GM23338 (cell line): Measurements from ENCODE around the gene NEFH. TPM values are rescaled to one million over a fixed set of nuclear protein-coding genes. Genes with fewer than 3 reads are reported as not detected.

ENCODE experiments used
- ATAC-seq: fragments of 200-7000 bp; cut with Tn5 transposase; 3 replicates; pipeline ENCODE4 v1.9.1; 2020
- DNase-seq: peaks from one replicate; pipeline ENCODE4 v3.0.0-alpha.2; 2015; ENCODE audit warnings: low spot score
- H2AFZ ChIP-seq: fragments of 200-600 bp; sonication (generic); 2 replicates; pipeline ENCODE4 v1.8.0; 2016; ENCODE audit warnings: antibody characterized with exemption, mild to moderate bottlenecking, moderate library complexity
- H3F3A ChIP-seq: fragments of 200-600 bp; sonication (generic); replicated peaks from 2 replicates; pipeline ENCODE4 v1.8.0; 2017; ENCODE audit warnings: antibody characterized with exemption, mixed run types, low read depth
- H3K27ac ChIP-seq: fragments of 200-600 bp; sonication (generic); 2 replicates; pipeline ENCODE4 v1.6.1; 2016; ENCODE audit warnings: low read depth
- H3K27me3 ChIP-seq: fragments of 200-600 bp; sonication (generic); 2 replicates; pipeline ENCODE4 v1.8.0; 2016; ENCODE audit warnings: mild to moderate bottlenecking, mixed run types, moderate library complexity; ENCODE audit not compliant: insufficient read depth
- H3K36me3 ChIP-seq: fragments of 200-600 bp; sonication (generic); 2 replicates; pipeline ENCODE4 v1.8.0; 2016; ENCODE audit warnings: mild to moderate bottlenecking; ENCODE audit not compliant: insufficient read depth
- H3K4me1 ChIP-seq: fragments of 200-600 bp; sonication (generic); 2 replicates; pipeline ENCODE4 v1.8.0; 2016; ENCODE audit warnings: mild to moderate bottlenecking, moderate library complexity; ENCODE audit not compliant: insufficient read depth
- H3K4me2 ChIP-seq: fragments of 200-600 bp; sonication (generic); 2 replicates; pipeline ENCODE4 v1.7.1; 2017; ENCODE audit warnings: mixed run types
- H3K4me3 ChIP-seq: fragments of 200-600 bp; sonication (generic); 2 replicates; pipeline ENCODE4 v1.6.1; 2016; ENCODE audit warnings: mixed run types
- H3K79me2 ChIP-seq: fragments of 200-600 bp; sonication (generic); replicated peaks from 2 replicates; pipeline ENCODE4 v1.8.0; 2017; ENCODE audit warnings: mild to moderate bottlenecking; ENCODE audit not compliant: insufficient read depth
- H3K9me2 ChIP-seq: fragments of 200-600 bp; sonication (generic); 2 replicates; pipeline ENCODE4 v1.8.0; 2017; ENCODE audit not compliant: insufficient read depth
- H4K20me1 ChIP-seq: fragments of 200-600 bp; sonication (generic); replicated peaks from 2 replicates; pipeline ENCODE4 v1.8.0; 2017; ENCODE audit warnings: mild to moderate bottlenecking; ENCODE audit not compliant: insufficient read depth
- H3K27ac Mint-ChIP-seq: 2 replicates; pipeline ENCODE4 v1.8.0; 2020; ENCODE audit warnings: inconsistent platforms, mild to moderate bottlenecking, moderate library complexity, mixed read lengths
- H3K27me3 Mint-ChIP-seq: 3 replicates; pipeline ENCODE4 v1.8.0; 2022; ENCODE audit warnings: low read depth, mild to moderate bottlenecking, moderate library complexity, mixed read lengths, inconsistent platforms; ENCODE audit not compliant: insufficient read depth, poor library complexity
- H3K36me3 Mint-ChIP-seq: 3 replicates; pipeline ENCODE4 v1.8.0; 2021; ENCODE audit warnings: low read depth, mild to moderate bottlenecking, inconsistent platforms, moderate library complexity, mixed read lengths
- H3K4me1 Mint-ChIP-seq: 3 replicates; pipeline ENCODE4 v1.8.0; 2020; ENCODE audit warnings: mild to moderate bottlenecking, inconsistent platforms, mixed read lengths
- H3K4me3 Mint-ChIP-seq: 3 replicates; pipeline ENCODE4 v1.8.0; 2021; ENCODE audit warnings: moderate library complexity, mild to moderate bottlenecking, inconsistent platforms, mixed read lengths
- H3K9me3 Mint-ChIP-seq: 3 replicates; pipeline ENCODE4 v1.8.0; 2020; ENCODE audit warnings: moderate library complexity, mild to moderate bottlenecking, inconsistent platforms, mixed read lengths
- CREB1 ChIP-seq: fragments of 250-450 bp; sonication (Bioruptor Pico); IDR thresholded peaks from 2 replicates; pipeline ENCODE4 v1.5.0; 2020; ENCODE audit warnings: low read depth, mild to moderate bottlenecking, moderate library complexity
- EZH2phosphoT487 ChIP-seq: fragments of 200-600 bp; sonication (generic); IDR thresholded peaks from one replicate; pipeline ENCODE4 v1.8.1; 2018; ENCODE audit warnings: antibody characterized with exemption; ENCODE audit not compliant: unreplicated experiment
- NANOG ChIP-seq: IDR thresholded peaks from 2 replicates; pipeline ENCODE4 v1.6.1; 2016; ENCODE audit warnings: antibody characterized with exemption, borderline replicate concordance
- ZNF114 ChIP-seq: fragments of 250-450 bp; sonication (Bioruptor Pico); IDR thresholded peaks from 2 replicates; pipeline ENCODE4 v1.5.0; 2020; ENCODE audit warnings: mild to moderate bottlenecking, moderate library complexity
- polyA plus RNA-seq: library from polyadenylated mRNA; unstranded; fragments of >200 nt; fragmentation: Nextera tagmentation; extraction: Ambion mirVana; gene quantifications from 2 replicates; pipeline ENCODE4 v1.2.1, GENCODE V29; 2016
- total RNA-seq: library from RNA; depleted of rRNA; stranded (reverse); fragments of >200 nt; shearing (Covaris generic); gene quantifications from 2 replicates; pipeline ENCODE4 v1.2.3, GENCODE V29; 2014
- TF ChIP-seq, protein P1 (sequence below): IDR thresholded peaks from 2 replicates; pipeline ENCODE4 v1.6.1; 2016; ENCODE audit warnings: antibody characterized with exemption
- TF ChIP-seq, protein P2 (sequence below), 2 experiments: fragments of 200-600 bp in 1 of 2; sonication (generic) in 1 of 2; conservative IDR thresholded peaks; 2 replicates each; pipeline versions ENCODE4 v1.5.1 to v1.6.1; 2016 to 2017; ENCODE audit warnings: antibody characterized with exemption in 2 of 2, low read depth in 2 of 2, mild to moderate bottlenecking in 2 of 2, moderate library complexity in 1 of 2
- TF ChIP-seq, protein P3 (sequence below): fragments of 250-450 bp; sonication (Bioruptor Pico); IDR thresholded peaks from 2 replicates; pipeline ENCODE4 v1.5.0; 2020; ENCODE audit warnings: mild to moderate bottlenecking, moderate library complexity
- TF ChIP-seq, protein P4 (sequence below): IDR thresholded peaks from one replicate; pipeline ENCODE4 v1.6.1; 2018; ENCODE audit warnings: antibody characterized with exemption; ENCODE audit not compliant: unreplicated experiment

The NEFH gene
- total and polyA plus RNA-seq, 2 experiments from 2014 or later: 2.4 to 6.3 TPM

DNA sequence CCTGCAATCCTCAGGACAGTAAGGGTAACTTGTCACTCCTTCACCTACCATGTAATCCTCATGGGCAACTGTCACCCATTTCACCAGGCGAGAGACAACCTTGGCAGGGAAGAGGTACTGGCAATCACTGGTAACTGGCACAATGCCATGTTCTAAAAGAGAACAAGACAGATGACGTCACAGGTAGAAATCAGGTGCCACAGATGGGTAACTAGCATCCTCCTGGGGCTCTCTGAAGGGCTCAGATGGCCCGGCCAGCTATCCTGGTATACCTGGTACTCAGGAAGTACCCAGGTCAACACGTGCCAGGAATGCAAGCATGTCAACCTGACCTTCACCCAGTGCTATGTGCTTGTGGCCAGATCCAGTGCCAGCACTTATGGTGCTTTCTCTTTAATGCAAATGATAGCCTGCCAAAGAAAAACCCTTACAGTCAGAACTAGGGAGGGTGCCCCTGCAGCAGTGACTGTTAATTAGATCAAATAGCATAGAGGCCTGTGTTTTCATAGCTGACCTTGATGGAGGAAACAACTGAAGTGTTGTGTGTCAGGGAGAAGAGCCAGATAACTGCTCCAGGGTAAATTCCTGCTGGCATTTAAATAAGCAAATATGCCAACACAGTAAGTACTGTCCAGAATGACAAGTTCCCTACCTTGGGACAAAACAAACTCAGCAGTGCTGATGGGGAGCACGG lies 37.3 kb downstream of the NEFH start:
- Mint-ChIP-seq H3K9me3 (no peaks in the 10 kb centered on the region), H3K4me1 (no peaks in the 10 kb centered on the region), H3K36me3 (peaks cover 67% of the 10 kb centered on the region), H3K27me3 (no peaks in the 10 kb centered on the region), H3K4me3 (no peak overlapping the region), H3K27ac (no peak overlapping the region)
- H3K4me2 ChIP-seq: no peak overlapping the region
- H3K36me3 ChIP-seq: peaks cover 57% of the 10 kb centered on the region
- TF ChIP-seq, protein P1, sequence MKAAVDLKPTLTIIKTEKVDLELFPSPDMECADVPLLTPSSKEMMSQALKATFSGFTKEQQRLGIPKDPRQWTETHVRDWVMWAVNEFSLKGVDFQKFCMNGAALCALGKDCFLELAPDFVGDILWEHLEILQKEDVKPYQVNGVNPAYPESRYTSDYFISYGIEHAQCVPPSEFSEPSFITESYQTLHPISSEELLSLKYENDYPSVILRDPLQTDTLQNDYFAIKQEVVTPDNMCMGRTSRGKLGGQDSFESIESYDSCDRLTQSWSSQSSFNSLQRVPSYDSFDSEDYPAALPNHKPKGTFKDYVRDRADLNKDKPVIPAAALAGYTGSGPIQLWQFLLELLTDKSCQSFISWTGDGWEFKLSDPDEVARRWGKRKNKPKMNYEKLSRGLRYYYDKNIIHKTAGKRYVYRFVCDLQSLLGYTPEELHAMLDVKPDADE: no peak
- no peak for TF ChIP-seq NANOG
- no peak for TF ChIP-seq CREB1 (CRISPR knock-in tag)
- TF ChIP-seq, protein P2, sequence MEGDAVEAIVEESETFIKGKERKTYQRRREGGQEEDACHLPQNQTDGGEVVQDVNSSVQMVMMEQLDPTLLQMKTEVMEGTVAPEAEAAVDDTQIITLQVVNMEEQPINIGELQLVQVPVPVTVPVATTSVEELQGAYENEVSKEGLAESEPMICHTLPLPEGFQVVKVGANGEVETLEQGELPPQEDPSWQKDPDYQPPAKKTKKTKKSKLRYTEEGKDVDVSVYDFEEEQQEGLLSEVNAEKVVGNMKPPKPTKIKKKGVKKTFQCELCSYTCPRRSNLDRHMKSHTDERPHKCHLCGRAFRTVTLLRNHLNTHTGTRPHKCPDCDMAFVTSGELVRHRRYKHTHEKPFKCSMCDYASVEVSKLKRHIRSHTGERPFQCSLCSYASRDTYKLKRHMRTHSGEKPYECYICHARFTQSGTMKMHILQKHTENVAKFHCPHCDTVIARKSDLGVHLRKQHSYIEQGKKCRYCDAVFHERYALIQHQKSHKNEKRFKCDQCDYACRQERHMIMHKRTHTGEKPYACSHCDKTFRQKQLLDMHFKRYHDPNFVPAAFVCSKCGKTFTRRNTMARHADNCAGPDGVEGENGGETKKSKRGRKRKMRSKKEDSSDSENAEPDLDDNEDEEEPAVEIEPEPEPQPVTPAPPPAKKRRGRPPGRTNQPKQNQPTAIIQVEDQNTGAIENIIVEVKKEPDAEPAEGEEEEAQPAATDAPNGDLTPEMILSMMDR (conservative IDR thresholded peaks at IDR 0.05; ENCODE audit: low read depth in 2 of 2): no peak
- H3K4me1 ChIP-seq: no peaks in the 10 kb centered on the region
- peaks cover 1% of the 10 kb centered on the region; the same call in 1 of the 2 replicates for H4K20me1 ChIP-seq
- H3K4me3 ChIP-seq: no peak overlapping the region
- no peak overlapping the region for H3K27ac ChIP-seq
- DNase-seq (no peak), ATAC-seq (no peak)
- H3K79me2 ChIP-seq: no peaks in the 10 kb centered on the region
- no peak overlapping the region for H2AFZ ChIP-seq
- H3K27me3 ChIP-seq: no peaks in the 10 kb centered on the region
- H3F3A ChIP-seq: no peaks in the 10 kb centered on the region
- H3K9me2 ChIP-seq: no peaks in the 10 kb centered on the region

DNA sequence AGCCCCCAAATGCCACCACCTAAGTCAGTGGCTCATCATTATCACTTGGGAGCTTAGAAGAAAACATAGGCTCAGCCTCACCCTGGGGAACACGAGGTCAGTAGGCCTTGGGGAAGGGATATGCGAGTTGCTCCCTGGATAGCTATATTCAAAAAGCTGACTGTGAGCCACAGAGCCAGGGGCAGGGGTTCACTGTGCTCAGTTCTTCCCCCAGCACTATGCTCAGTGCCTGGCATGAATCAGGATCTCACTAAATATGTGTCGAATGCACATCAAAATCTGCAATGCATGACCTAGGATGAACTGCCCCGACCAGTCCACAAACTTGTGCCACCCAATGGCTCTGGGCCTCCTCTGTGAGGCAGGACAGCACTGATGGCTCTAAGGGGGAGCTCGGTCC lies 38.4 kb downstream of the NEFH start:
- Histone ChIP-seq H3K79me2 (no peaks in the 10 kb centered on the region), H3K9me2 (no peaks in the 10 kb centered on the region), H3K27me3 (no peaks in the 10 kb centered on the region), H4K20me1 (no peaks in the 10 kb centered on the region; the same call in 1 of the 2 replicates), H3F3A (no peaks in the 10 kb centered on the region), H3K4me1 (no peaks in the 10 kb centered on the region), H3K4me3 (no peak overlapping the region), H3K4me2 (no peak overlapping the region), H3K27ac (no peak overlapping the region), H3K36me3 (peaks cover 55% of the 10 kb centered on the region), H2AFZ (no peak overlapping the region)
- DNase-seq (no peak), ATAC-seq (no peak)
- peaks cover 67% of the 10 kb centered on the region for H3K36me3 Mint-ChIP-seq
- no peaks in the 10 kb centered on the region for H3K4me1 Mint-ChIP-seq
- no peak overlapping the region for H3K27ac Mint-ChIP-seq
- no peaks in the 10 kb centered on the region for H3K9me3 Mint-ChIP-seq
- no peaks in the 10 kb centered on the region for H3K27me3 Mint-ChIP-seq
- no peak overlapping the region for H3K4me3 Mint-ChIP-seq
- TF ChIP-seq NANOG (no peak), ZNF114 (CRISPR knock-in tag) (no peak), EZH2phosphoT487 (no peak)
- TF ChIP-seq, protein P3, sequence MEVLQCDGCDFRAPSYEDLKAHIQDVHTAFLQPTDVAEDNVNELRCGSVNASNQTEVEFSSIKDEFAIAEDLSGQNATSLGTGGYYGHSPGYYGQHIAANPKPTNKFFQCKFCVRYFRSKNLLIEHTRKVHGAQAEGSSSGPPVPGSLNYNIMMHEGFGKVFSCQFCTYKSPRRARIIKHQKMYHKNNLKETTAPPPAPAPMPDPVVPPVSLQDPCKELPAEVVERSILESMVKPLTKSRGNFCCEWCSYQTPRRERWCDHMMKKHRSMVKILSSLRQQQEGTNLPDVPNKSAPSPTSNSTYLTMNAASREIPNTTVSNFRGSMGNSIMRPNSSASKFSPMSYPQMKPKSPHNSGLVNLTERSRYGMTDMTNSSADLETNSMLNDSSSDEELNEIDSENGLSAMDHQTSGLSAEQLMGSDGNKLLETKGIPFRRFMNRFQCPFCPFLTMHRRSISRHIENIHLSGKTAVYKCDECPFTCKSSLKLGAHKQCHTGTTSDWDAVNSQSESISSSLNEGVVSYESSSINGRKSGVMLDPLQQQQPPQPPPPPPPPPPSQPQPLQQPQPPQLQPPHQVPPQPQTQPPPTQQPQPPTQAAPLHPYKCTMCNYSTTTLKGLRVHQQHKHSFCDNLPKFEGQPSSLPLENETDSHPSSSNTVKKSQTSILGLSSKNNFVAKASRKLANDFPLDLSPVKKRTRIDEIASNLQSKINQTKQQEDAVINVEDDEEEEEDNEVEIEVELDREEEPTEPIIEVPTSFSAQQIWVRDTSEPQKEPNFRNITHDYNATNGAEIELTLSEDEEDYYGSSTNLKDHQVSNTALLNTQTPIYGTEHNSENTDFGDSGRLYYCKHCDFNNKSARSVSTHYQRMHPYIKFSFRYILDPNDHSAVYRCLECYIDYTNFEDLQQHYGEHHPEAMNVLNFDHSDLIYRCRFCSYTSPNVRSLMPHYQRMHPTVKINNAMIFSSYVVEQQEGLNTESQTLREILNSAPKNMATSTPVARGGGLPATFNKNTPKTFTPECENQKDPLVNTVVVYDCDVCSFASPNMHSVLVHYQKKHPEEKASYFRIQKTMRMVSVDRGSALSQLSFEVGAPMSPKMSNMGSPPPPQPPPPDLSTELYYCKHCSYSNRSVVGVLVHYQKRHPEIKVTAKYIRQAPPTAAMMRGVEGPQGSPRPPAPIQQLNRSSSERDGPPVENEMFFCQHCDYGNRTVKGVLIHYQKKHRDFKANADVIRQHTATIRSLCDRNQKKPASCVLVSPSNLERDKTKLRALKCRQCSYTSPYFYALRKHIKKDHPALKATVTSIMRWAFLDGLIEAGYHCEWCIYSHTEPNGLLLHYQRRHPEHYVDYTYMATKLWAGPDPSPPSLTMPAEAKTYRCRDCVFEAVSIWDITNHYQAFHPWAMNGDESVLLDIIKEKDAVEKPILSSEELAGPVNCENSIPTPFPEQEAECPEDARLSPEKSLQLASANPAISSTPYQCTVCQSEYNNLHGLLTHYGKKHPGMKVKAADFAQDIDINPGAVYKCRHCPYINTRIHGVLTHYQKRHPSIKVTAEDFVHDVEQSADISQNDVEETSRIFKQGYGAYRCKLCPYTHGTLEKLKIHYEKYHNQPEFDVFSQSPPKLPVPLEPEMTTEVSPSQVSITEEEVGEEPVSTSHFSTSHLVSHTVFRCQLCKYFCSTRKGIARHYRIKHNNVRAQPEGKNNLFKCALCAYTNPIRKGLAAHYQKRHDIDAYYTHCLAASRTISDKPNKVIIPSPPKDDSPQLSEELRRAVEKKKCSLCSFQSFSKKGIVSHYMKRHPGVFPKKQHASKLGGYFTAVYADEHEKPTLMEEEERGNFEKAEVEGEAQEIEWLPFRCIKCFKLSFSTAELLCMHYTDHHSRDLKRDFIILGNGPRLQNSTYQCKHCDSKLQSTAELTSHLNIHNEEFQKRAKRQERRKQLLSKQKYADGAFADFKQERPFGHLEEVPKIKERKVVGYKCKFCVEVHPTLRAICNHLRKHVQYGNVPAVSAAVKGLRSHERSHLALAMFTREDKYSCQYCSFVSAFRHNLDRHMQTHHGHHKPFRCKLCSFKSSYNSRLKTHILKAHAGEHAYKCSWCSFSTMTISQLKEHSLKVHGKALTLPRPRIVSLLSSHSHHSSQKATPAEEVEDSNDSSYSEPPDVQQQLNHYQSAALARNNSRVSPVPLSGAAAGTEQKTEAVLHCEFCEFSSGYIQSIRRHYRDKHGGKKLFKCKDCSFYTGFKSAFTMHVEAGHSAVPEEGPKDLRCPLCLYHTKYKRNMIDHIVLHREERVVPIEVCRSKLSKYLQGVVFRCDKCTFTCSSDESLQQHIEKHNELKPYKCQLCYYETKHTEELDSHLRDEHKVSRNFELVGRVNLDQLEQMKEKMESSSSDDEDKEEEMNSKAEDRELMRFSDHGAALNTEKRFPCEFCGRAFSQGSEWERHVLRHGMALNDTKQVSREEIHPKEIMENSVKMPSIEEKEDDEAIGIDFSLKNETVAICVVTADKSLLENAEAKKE: no peak
- TF ChIP-seq, protein P4, sequence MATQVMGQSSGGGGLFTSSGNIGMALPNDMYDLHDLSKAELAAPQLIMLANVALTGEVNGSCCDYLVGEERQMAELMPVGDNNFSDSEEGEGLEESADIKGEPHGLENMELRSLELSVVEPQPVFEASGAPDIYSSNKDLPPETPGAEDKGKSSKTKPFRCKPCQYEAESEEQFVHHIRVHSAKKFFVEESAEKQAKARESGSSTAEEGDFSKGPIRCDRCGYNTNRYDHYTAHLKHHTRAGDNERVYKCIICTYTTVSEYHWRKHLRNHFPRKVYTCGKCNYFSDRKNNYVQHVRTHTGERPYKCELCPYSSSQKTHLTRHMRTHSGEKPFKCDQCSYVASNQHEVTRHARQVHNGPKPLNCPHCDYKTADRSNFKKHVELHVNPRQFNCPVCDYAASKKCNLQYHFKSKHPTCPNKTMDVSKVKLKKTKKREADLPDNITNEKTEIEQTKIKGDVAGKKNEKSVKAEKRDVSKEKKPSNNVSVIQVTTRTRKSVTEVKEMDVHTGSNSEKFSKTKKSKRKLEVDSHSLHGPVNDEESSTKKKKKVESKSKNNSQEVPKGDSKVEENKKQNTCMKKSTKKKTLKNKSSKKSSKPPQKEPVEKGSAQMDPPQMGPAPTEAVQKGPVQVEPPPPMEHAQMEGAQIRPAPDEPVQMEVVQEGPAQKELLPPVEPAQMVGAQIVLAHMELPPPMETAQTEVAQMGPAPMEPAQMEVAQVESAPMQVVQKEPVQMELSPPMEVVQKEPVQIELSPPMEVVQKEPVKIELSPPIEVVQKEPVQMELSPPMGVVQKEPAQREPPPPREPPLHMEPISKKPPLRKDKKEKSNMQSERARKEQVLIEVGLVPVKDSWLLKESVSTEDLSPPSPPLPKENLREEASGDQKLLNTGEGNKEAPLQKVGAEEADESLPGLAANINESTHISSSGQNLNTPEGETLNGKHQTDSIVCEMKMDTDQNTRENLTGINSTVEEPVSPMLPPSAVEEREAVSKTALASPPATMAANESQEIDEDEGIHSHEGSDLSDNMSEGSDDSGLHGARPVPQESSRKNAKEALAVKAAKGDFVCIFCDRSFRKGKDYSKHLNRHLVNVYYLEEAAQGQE: no peak
